H1 (cell line): ENCODE data around the gene MSI2. TPM values are rescaled to one million over a fixed set of nuclear protein-coding genes. Genes with fewer than 3 reads are reported as not detected.

Experiments used
- ASH2L ChIP-seq: fragments of 200-600, 300-600 bp; sonication (generic); IDR thresholded peaks from one replicate; pipeline ENCODE4 v1.7.1; 2017; ENCODE audit warnings: low read length
- CTBP2 ChIP-seq: IDR thresholded peaks from 2 replicates; pipeline ENCODE4 v1.7.0; 2011; ENCODE audit warnings: borderline replicate concordance, mild to moderate bottlenecking, moderate library complexity, mixed read lengths, low read length; ENCODE audit not compliant: insufficient read depth, insufficient read length
- HDAC2 ChIP-seq, 2 experiments: fragments of 300-600 bp in 1 of 2; sonication (generic) in 1 of 2; IDR thresholded peaks; 2 replicates each; pipeline ENCODE4 v1.6.1; 2011 to 2012; ENCODE audit warnings: low read depth in 2 of 2, low read length in 2 of 2, mild to moderate bottlenecking in 2 of 2, moderate library complexity in 2 of 2, borderline replicate concordance in 1 of 2, inconsistent platforms in 1 of 2
- KDM1A ChIP-seq: fragments of 200-600, 300-600 bp; sonication (generic); IDR thresholded peaks from 2 replicates; pipeline ENCODE4 v1.7.1; 2016; ENCODE audit warnings: mild to moderate bottlenecking, low read length, borderline replicate concordance
- NRF1 ChIP-seq: IDR thresholded peaks from 2 replicates; pipeline ENCODE4 v1.6.1; 2011; ENCODE audit warnings: mild to moderate bottlenecking, low read depth, low read length, improper control_type of control experiment
- RAD21 ChIP-seq, 2 experiments: IDR thresholded peaks in 1 of 2; conservative IDR thresholded peaks in 1 of 2; 2 replicates each; pipeline ENCODE4 v1.6.1; 2011; ENCODE audit warnings: low read depth in 2 of 2, low read length in 2 of 2, improper control_type of control experiment in 1 of 2, inconsistent platforms in 1 of 2, mild to moderate bottlenecking in 1 of 2, moderate library complexity in 1 of 2
- polyA plus RNA-seq, 7 experiments: library from polyadenylated mRNA; depleted of rRNA in 3 of 7; stranded (reverse) in 5 of 7; unstranded in 2 of 7; fragments of >200 nt in 5 of 7; fragments of 200-250 nt in 2 of 7; gene quantifications; 1 replicate in 5 of 7; 2 replicates in 1 of 7; 4 replicates in 1 of 7; pipeline versions ENCODE4 v1.2.1 to v1.2.3, GENCODE V29; 2011 to 2013; ENCODE audit warnings: missing spikeins in 2 of 7, mixed read lengths in 2 of 7
- total RNA-seq: library from RNA; stranded (reverse); fragmentation: NEBNext Ultra II Directional; extraction: Animal tissue kit (Norgen Biotek cat#: 25700); gene quantifications from 2 replicates; pipeline ENCODE4 v1.2.1, GENCODE V29; 2021
- TF ChIP-seq, protein P1 (sequence below): fragments of 300-600 bp; sonication (generic); IDR thresholded peaks from 2 replicates; pipeline ENCODE4 v1.7.1; 2012; ENCODE audit warnings: low read length, moderate library complexity, mild to moderate bottlenecking, inconsistent platforms; ENCODE audit not compliant: insufficient replicate concordance
- TF ChIP-seq, protein P2 (sequence below): IDR thresholded peaks from 2 replicates; pipeline ENCODE4 v1.6.1; 2012; ENCODE audit warnings: inconsistent platforms

Gene MSI2
- total and polyA plus RNA-seq, 2 of the 8 experiments (the other 6 are each of a cell fraction or from before 2014, with no cell fraction given): 36.7 to 80.6 TPM

DNA sequence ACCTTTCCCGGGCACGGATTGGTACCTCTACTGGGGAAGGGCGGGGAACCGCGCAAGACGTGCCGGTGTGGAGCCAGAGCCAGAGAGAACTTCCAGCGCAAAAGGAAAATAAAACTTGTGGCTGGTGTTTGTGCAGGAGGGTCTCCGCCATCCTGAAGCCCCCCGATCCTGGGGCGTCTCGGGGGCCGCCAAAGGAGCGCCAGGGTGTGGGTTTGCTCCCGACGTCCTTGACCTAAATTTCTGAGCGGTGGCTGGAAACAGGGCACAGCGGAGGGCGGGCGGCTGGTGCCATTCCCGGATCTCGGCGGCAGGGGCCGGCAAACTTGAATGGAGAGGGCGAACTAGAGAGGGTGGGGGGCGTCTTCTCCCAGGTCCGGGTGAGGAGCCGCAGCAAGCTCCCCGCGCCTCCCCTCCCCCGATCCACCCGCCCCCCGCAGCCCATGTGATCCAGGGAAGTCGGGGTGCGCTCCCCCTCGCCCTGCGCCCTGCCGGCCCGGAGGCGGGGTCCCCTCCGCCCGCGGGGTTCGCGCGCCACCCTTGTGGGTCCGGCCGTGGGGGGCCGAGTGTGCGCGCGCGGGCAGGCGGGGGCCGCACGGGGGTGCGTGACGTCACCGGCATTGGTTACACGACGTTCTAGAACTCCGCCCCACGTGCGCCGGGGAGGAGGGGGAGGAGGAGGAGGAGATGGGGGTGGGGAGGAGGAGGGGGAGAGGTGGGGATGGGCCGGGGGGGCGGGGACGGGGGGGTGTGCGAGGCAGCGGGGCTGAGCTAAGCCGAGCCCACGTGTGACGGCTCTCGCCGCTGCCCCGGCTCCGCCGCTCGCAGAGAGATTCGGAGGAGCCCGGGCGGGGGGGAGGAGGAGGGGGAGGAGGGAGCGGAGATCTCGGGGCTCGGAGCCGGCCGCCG is at the start of gene MSI2 (continued):
- TF ChIP-seq, protein P1, sequence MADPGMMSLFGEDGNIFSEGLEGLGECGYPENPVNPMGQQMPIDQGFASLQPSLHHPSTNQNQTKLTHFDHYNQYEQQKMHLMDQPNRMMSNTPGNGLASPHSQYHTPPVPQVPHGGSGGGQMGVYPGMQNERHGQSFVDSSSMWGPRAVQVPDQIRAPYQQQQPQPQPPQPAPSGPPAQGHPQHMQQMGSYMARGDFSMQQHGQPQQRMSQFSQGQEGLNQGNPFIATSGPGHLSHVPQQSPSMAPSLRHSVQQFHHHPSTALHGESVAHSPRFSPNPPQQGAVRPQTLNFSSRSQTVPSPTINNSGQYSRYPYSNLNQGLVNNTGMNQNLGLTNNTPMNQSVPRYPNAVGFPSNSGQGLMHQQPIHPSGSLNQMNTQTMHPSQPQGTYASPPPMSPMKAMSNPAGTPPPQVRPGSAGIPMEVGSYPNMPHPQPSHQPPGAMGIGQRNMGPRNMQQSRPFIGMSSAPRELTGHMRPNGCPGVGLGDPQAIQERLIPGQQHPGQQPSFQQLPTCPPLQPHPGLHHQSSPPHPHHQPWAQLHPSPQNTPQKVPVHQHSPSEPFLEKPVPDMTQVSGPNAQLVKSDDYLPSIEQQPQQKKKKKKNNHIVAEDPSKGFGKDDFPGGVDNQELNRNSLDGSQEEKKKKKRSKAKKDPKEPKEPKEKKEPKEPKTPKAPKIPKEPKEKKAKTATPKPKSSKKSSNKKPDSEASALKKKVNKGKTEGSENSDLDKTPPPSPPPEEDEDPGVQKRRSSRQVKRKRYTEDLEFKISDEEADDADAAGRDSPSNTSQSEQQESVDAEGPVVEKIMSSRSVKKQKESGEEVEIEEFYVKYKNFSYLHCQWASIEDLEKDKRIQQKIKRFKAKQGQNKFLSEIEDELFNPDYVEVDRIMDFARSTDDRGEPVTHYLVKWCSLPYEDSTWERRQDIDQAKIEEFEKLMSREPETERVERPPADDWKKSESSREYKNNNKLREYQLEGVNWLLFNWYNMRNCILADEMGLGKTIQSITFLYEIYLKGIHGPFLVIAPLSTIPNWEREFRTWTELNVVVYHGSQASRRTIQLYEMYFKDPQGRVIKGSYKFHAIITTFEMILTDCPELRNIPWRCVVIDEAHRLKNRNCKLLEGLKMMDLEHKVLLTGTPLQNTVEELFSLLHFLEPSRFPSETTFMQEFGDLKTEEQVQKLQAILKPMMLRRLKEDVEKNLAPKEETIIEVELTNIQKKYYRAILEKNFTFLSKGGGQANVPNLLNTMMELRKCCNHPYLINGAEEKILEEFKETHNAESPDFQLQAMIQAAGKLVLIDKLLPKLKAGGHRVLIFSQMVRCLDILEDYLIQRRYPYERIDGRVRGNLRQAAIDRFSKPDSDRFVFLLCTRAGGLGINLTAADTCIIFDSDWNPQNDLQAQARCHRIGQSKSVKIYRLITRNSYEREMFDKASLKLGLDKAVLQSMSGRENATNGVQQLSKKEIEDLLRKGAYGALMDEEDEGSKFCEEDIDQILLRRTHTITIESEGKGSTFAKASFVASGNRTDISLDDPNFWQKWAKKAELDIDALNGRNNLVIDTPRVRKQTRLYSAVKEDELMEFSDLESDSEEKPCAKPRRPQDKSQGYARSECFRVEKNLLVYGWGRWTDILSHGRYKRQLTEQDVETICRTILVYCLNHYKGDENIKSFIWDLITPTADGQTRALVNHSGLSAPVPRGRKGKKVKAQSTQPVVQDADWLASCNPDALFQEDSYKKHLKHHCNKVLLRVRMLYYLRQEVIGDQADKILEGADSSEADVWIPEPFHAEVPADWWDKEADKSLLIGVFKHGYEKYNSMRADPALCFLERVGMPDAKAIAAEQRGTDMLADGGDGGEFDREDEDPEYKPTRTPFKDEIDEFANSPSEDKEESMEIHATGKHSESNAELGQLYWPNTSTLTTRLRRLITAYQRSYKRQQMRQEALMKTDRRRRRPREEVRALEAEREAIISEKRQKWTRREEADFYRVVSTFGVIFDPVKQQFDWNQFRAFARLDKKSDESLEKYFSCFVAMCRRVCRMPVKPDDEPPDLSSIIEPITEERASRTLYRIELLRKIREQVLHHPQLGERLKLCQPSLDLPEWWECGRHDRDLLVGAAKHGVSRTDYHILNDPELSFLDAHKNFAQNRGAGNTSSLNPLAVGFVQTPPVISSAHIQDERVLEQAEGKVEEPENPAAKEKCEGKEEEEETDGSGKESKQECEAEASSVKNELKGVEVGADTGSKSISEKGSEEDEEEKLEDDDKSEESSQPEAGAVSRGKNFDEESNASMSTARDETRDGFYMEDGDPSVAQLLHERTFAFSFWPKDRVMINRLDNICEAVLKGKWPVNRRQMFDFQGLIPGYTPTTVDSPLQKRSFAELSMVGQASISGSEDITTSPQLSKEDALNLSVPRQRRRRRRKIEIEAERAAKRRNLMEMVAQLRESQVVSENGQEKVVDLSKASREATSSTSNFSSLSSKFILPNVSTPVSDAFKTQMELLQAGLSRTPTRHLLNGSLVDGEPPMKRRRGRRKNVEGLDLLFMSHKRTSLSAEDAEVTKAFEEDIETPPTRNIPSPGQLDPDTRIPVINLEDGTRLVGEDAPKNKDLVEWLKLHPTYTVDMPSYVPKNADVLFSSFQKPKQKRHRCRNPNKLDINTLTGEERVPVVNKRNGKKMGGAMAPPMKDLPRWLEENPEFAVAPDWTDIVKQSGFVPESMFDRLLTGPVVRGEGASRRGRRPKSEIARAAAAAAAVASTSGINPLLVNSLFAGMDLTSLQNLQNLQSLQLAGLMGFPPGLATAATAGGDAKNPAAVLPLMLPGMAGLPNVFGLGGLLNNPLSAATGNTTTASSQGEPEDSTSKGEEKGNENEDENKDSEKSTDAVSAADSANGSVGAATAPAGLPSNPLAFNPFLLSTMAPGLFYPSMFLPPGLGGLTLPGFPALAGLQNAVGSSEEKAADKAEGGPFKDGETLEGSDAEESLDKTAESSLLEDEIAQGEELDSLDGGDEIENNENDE: no peak
- TF ChIP-seq RAD21 (IDR thresholded peaks at IDR 0.05 in 1 of 2, conservative IDR thresholded peaks at IDR 0.05 in 1 of 2; ENCODE audit: low read depth in 2 of 2, low read length in 2 of 2) (peak in 1 of 2 experiments; percentile 8; a peak in 1 of 4 replicates), HDAC2 (IDR thresholded peaks at IDR 0.05; ENCODE audit: borderline replicate concordance in 1 of 2, low read depth in 2 of 2, low read length in 2 of 2) (peak in 1 of 2 experiments; percentile 35; a peak in 1 of 4 replicates), KDM1A (no peak), NRF1 (no peak), CTBP2 (no peak), ASH2L (peak; percentile 85)
- TF ChIP-seq, protein P2, sequence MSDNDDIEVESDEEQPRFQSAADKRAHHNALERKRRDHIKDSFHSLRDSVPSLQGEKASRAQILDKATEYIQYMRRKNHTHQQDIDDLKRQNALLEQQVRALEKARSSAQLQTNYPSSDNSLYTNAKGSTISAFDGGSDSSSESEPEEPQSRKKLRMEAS: peak; percentile 86
